ENCODE data around the gene SLC44A2. TPM values are rescaled to one million over a fixed set of nuclear protein-coding genes. Genes with fewer than 3 reads are reported as not detected.
"Not testable (repeated sequence)": the region's sequence is repeated elsewhere in the genome, so short reads cannot be mapped to it uniquely, and the experiment has no call there.

Gene SLC44A2
- total RNA-seq, 1 experiment from 2014 or later = 73.5 TPM

- peaks cover 12% of the 10 kb centered on the region for H3K4me1 ChIP-seq
- peak; percentile 100 for DNase-seq
- peak within 1 kb of the TSS; percentile 99 for H3K27ac ChIP-seq
- no peaks in the 10 kb centered on the region for H3K27me3 ChIP-seq
- H3K9me3 ChIP-seq (replicated peaks) = no peaks in the 10 kb centered on the region
- peak within 1 kb of the TSS; percentile 91 for H3K4me3 ChIP-seq
- H3K36me3 ChIP-seq = peaks cover 35% of the 10 kb centered on the region
Observed at GRCh38 chr19:10653732-10654609, 28.6 kb downstream of the SLC44A2 start, which contains the start of gene ILF3. TSS of gene ILF3 (plus strand) at chr19:10654346. CDS start at chr19:10670606, 16,260 bp downstream.

- peak overlapping the region; percentile 99 for H3K27ac ChIP-seq
- H3K4me1 ChIP-seq = peaks cover 12% of the 10 kb centered on the region
- peak; percentile 74 to 76 for DNase-seq
- H3K9me3 ChIP-seq (replicated peaks) = no peaks in the 10 kb centered on the region
- H3K27me3 ChIP-seq = no peaks in the 10 kb centered on the region
- H3K36me3 ChIP-seq = peaks cover 36% of the 10 kb centered on the region
- peak overlapping the region; percentile 91 for H3K4me3 ChIP-seq
Observed at GRCh38 chr19:10654610-10655456, 29.5 kb downstream of the SLC44A2 start.

GRCh38 chr19:10655457-10656312 lies 30.3 kb downstream of the SLC44A2 start:
- Histone ChIP-seq H3K27ac (peak overlapping the region; percentile 99), H3K9me3 (replicated peaks) (no peaks in the 10 kb centered on the region), H3K4me1 (peaks cover 12% of the 10 kb centered on the region), H3K27me3 (no peaks in the 10 kb centered on the region), H3K4me3 (peak overlapping the region; percentile 91), H3K36me3 (peaks cover 45% of the 10 kb centered on the region)
- DNase-seq = peak; percentile 74 to 78

GRCh38 chr19:10660346-10660745 lies 35.0 kb downstream of the SLC44A2 start:
- Histone ChIP-seq H3K36me3 (peaks cover 64% of the 10 kb centered on the region), H3K27me3 (no peaks in the 10 kb centered on the region), H3K9me3 (replicated peaks) (no peaks in the 10 kb centered on the region), H3K4me1 (peaks cover 9% of the 10 kb centered on the region), H3K27ac (no peak overlapping the region), H3K4me3 (no peak overlapping the region)
- DNase-seq = no peak

- H3K36me3 ChIP-seq = peaks cover 61% of the 10 kb centered on the region
Observed at GRCh38 chr19:10661946-10662345, 36.6 kb downstream of the SLC44A2 start.

GRCh38 chr19:10662384-10663251 lies 37.3 kb downstream of the SLC44A2 start:
- H3K4me1 ChIP-seq = peaks cover 2% of the 10 kb centered on the region
- H3K27ac ChIP-seq = no peak overlapping the region
- H3K4me3 ChIP-seq = no peak overlapping the region
- no peaks in the 10 kb centered on the region for H3K9me3 ChIP-seq (replicated peaks)
- no peaks in the 10 kb centered on the region for H3K27me3 ChIP-seq
- DNase-seq = no peak
- H3K36me3 ChIP-seq = peaks cover 61% of the 10 kb centered on the region

More at GRCh38 chr19:10661946-10662345, 36.6 kb downstream of the SLC44A2 start:
- Histone ChIP-seq H3K27ac (no peak overlapping the region), H3K4me1 (peaks cover 2% of the 10 kb centered on the region), H3K4me3 (no peak overlapping the region), H3K27me3 (no peaks in the 10 kb centered on the region), H3K9me3 (replicated peaks) (no peaks in the 10 kb centered on the region)
- no peak for DNase-seq

- H3K27me3 ChIP-seq; H3K4me3 ChIP-seq; H3K9me3 ChIP-seq (replicated peaks); H3K4me1 ChIP-seq; H3K27ac ChIP-seq; DNase-seq: not testable (repeated sequence)
- H3K36me3 ChIP-seq = peaks cover 63% of the 10 kb centered on the region
Observed at GRCh38 chr19:10663252-10663563, 37.9 kb downstream of the SLC44A2 start.

- H3K27me3 ChIP-seq = no peaks in the 10 kb centered on the region
- H3K9me3 ChIP-seq (replicated peaks) = no peaks in the 10 kb centered on the region
- DNase-seq = no peak
- H3K4me1 ChIP-seq = peaks cover 9% of the 10 kb centered on the region
- H3K36me3 ChIP-seq = peaks cover 59% of the 10 kb centered on the region
- no peak overlapping the region for H3K4me3 ChIP-seq
- no peak overlapping the region for H3K27ac ChIP-seq
Observed at GRCh38 chr19:10667867-10668266, 42.5 kb downstream of the SLC44A2 start.

- H3K4me3 ChIP-seq = no peak overlapping the region
- no peaks in the 10 kb centered on the region for H3K27me3 ChIP-seq
- peaks cover 9% of the 10 kb centered on the region for H3K4me1 ChIP-seq
- no peak overlapping the region for H3K27ac ChIP-seq
- H3K9me3 ChIP-seq (replicated peaks) = no peaks in the 10 kb centered on the region
- DNase-seq = no peak
- H3K36me3 ChIP-seq = peaks cover 64% of the 10 kb centered on the region
Observed at GRCh38 chr19:10669246-10669645, 43.9 kb downstream of the SLC44A2 start.

- no peak overlapping the region for H3K27ac ChIP-seq
- H3K27me3 ChIP-seq = no peaks in the 10 kb centered on the region
- no peak for DNase-seq
- peaks cover 9% of the 10 kb centered on the region for H3K4me1 ChIP-seq
- H3K4me3 ChIP-seq = no peak overlapping the region
- peaks cover 70% of the 10 kb centered on the region for H3K36me3 ChIP-seq
- H3K9me3 ChIP-seq (replicated peaks) = no peaks in the 10 kb centered on the region
Observed at GRCh38 chr19:10670182-10670581, 44.8 kb downstream of the SLC44A2 start.

- H3K36me3 ChIP-seq = peaks cover 70% of the 10 kb centered on the region
Observed at GRCh38 chr19:10670876-10671804, 45.8 kb downstream of the SLC44A2 start.

GRCh38 chr19:10671922-10672321 lies 46.6 kb downstream of the SLC44A2 start:
- peaks cover 66% of the 10 kb centered on the region for H3K36me3 ChIP-seq
- H3K9me3 ChIP-seq (replicated peaks); H3K4me1 ChIP-seq; H3K27me3 ChIP-seq; H3K27ac ChIP-seq; H3K4me3 ChIP-seq; DNase-seq: not testable (repeated sequence)

More at GRCh38 chr19:10670876-10671804, 45.8 kb downstream of the SLC44A2 start:
- DNase-seq = peak; percentile 28 to 39
- no peak overlapping the region for H3K4me3 ChIP-seq
- H3K27me3 ChIP-seq = no peaks in the 10 kb centered on the region
- H3K9me3 ChIP-seq (replicated peaks) = no peaks in the 10 kb centered on the region
- no peak overlapping the region for H3K27ac ChIP-seq
- H3K4me1 ChIP-seq = peaks cover 9% of the 10 kb centered on the region

GRCh38 chr19:10675214-10675613 lies 49.9 kb downstream of the SLC44A2 start:
- H3K9me3 ChIP-seq (replicated peaks); H3K27me3 ChIP-seq; H3K27ac ChIP-seq; H3K4me1 ChIP-seq; H3K4me3 ChIP-seq; DNase-seq: not testable (repeated sequence)
- peaks cover 80% of the 10 kb centered on the region for H3K36me3 ChIP-seq
